Measurements from ENCODE around the gene RANBP10.
A peak's percentile ranks its signal among the peaks of the same experiment; 100 is the strongest.

Gene RANBP10

DNA sequence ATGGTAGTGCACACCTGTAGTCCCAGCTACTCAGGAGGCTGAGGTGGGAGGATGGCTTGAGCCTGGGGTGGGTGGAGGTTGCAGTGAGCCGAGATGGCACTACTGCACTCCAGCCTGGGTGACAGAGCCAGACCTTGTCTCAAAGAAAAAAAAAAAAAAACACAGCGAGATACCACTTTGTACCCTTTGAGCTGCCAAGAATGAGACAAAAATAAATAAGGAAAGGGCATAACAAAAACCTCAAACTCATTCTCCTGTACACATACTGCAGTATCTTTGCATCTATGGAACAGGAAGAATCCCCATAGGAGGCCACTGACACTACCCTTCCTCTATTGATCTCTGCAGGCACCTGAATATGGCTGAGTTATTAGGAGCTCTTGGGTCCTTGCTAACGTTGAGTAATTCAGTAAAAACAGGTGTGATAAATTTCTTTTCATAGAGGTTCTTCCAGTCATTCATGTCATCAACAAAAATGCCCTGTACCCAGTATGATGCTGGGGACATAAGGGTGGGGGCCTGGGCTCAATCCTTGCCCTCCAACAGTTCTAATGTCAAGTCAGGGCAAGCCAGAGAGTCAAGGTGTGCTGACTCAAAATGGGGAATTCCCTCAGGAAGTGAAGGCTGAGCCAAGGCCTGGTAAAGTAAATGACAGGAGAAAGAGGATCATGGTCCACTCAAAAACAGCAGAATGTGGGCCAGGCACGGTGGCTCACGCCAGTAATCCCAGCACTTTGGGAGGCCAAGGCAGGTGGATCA lies 26.9 kb downstream of the RANBP10 start:
- DNase-seq = no peak
- TF ChIP-seq POLR2A (IDR thresholded peaks at IDR 0.05; ENCODE audit: low read length) (no peak), GATA1 (IDR thresholded peaks at IDR 0.05; ENCODE audit: low read depth, low read length) (no peak)

- TF ChIP-seq GATA1 (IDR thresholded peaks at IDR 0.05; ENCODE audit: low read depth, low read length) = no peak
- DNase-seq = no peak
Measured at GRCh38 chr16:67775273-67775672, 31.1 kb downstream of the RANBP10 start.

DNA sequence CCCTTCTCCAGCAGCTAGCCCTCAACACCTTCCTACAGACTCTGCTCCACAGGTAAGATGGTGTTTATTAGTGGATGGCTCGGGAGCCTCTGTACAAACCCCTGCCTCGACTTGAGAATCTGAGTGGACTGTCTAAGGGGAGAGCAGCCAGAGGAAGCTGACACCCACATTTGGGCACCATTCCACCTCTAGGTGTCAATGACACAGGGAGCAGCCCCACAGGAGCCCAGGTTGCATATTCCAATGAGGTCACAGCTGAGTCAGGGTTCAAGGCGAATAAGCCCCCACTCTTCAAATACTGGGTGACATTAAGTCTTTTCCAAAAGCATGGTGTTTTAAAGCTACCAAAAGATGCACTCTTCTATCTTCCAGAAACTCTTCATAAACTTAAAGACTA lies 31.9 kb downstream of the RANBP10 start:
- no peak for TF ChIP-seq GATA1 (IDR thresholded peaks at IDR 0.05; ENCODE audit: low read depth, low read length)
- TF ChIP-seq POLR2A (IDR thresholded peaks at IDR 0.05; ENCODE audit: low read length) = no peak

DNA sequence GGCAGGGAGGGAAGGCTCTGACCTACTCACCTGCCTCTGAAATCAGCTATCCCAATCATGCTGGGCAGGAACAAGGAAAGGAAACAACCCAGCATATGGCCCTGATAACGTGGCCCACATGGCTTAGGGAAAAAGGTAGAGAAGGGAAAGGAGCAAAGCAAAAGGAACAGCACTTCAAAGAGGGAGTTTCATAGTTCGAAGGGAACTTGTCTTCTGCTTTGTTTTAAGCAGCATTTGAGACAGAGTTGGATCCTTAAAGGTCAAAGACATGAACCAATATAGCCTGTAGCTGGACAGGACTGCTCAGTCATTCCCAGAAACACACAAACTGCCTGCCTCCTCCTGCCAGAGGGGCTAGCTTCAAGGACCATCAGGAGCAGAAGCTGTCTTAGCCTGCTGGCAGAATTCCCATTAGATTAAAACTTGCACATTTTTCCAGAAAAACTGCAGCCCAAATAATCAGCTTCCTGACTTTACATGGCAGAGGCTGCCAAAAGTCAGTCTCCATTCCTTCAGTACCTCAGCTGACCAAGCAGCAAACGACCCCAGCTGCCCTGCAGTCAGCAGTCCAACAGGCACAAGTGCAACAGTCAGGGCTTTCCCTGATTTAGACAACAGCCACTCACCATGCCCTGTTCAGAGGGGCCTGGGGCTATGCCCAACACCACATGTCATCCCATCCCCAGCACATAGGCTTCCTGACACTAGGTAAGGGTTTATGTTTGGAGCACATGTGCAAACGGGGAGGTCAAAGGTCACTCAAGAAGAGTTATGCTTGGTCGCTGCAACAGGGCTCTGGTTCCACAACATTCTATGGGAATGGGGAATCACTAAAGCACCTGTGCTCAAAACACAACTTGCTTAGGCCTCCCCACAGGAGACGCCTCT lies 32.5 kb downstream of the RANBP10 start:
- DNase-seq = no peak
- TF ChIP-seq POLR2A (IDR thresholded peaks at IDR 0.05; ENCODE audit: low read length) (no peak), GATA1 (IDR thresholded peaks at IDR 0.05; ENCODE audit: low read depth, low read length) (no peak)

More for the DNA sequence above, 31.9 kb downstream of the RANBP10 start:
- DNase-seq = no peak

DNA sequence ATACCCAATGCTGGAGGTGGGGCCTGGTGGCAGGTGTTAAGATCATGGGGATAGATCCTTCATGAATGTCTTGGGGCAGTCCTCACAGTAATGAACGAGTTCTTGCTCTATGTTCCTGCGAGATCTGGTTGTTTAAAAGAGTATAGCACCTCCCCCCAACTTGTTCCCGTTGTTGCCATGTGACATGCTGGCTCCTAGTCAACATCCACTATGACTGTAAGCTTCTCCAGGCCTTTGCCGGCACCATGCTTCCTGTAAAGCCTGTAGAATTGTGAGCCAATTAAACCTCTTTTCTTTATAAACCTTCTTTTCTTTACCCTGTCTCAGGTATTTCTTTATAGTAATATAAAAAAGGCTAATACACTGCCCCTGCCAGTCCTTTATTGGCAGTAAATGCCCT lies 33.3 kb downstream of the RANBP10 start:
- TF ChIP-seq GATA1 (IDR thresholded peaks at IDR 0.05; ENCODE audit: low read depth, low read length) (no peak), POLR2A (IDR thresholded peaks at IDR 0.05; ENCODE audit: low read length) (no peak)

GRCh38 chr16:67770346-67770991 lies 35.9 kb downstream of the RANBP10 start:
- no peak for TF ChIP-seq GATA1 (IDR thresholded peaks at IDR 0.05; ENCODE audit: low read depth, low read length)
- TF ChIP-seq POLR2A (IDR thresholded peaks at IDR 0.05; ENCODE audit: low read length) = no peak
- DNase-seq = no peak

More for the DNA sequence above, 33.3 kb downstream of the RANBP10 start:
- DNase-seq = no peak

- no peak for DNase-seq
- TF ChIP-seq GATA1 (IDR thresholded peaks at IDR 0.05; ENCODE audit: low read depth, low read length) (no peak), POLR2A (IDR thresholded peaks at IDR 0.05; ENCODE audit: low read length) (no peak)
Measured at GRCh38 chr16:67767953-67768352, 38.4 kb downstream of the RANBP10 start.

DNA sequence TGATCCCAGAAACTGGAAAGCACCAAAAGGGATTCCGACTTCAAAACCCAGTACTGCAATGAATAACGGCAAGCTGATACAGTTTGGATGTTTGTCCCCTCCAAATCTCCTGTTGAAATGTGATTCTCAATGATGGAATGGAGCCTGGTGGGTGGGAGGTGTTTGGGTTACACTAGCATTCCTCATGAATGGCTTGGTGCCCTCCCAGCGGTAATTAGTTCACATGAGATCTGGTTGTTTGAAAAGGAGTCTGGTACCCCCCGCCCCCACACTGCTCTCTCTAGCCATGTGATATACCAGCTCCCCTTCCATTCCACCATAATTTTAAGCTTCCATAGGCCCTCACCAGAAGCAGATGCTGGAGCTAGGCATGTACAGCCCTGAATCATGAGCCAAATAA lies 40.1 kb downstream of the RANBP10 start:
- TF ChIP-seq GATA1 (IDR thresholded peaks at IDR 0.05; ENCODE audit: low read depth, low read length) (no peak), POLR2A (IDR thresholded peaks at IDR 0.05; ENCODE audit: low read length) (no peak)
- no peak for DNase-seq

DNA sequence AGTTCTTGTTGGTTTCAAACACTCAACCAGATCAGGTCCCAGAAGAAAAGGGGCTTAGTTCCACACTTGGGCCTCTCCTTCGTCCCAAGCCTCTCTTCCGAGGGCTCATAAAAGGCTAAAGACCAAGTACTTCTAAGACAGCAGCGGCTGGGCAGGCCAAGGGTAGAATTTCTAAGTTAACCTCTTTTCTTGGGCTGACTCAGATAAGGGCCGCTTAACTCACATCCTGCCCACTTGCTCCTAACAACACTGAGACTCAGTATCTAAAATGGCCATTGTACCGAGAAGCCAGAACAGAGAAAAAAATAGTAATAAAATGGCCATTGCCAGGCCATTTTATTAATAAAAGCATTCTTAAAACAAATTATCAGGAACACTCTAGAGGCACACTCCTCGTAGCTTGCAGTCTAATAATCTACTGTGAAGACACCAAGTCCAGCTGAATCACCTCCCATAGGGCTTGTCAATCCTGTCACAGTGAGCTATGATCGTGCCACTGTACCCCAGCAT lies 42.1 kb downstream of the RANBP10 start:
- no peak for TF ChIP-seq GATA1 (IDR thresholded peaks at IDR 0.05; ENCODE audit: low read depth, low read length)
- no peak for TF ChIP-seq POLR2A (IDR thresholded peaks at IDR 0.05; ENCODE audit: low read length)
- no peak for DNase-seq

- DNase-seq = peak; percentile 35 to 43
- TF ChIP-seq POLR2A (IDR thresholded peaks at IDR 0.05; ENCODE audit: low read length) = no peak
- TF ChIP-seq GATA1 (IDR thresholded peaks at IDR 0.05; ENCODE audit: low read depth, low read length) = no peak
Measured at GRCh38 chr16:67763066-67763465, 43.3 kb downstream of the RANBP10 start.

DNA sequence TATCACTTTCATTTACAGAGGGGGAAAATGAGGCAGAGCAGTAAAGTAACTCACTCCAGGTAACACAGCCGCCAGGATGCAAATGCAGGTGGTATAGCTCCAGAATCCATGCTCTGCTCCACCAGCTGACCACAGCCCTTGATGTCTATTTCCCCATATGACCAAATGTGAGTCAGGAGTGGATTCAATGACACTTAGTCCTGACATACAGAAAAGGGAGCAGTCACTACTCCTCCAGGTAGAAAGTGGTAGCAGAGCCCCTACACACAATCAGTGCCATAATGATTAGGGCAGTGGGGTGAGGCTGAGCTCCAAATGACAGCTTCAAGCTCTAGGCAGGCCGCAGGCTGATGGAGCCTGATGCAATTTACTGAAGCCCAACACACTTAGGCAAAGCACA lies 44.0 kb downstream of the RANBP10 start:
- TF ChIP-seq GATA1 (IDR thresholded peaks at IDR 0.05; ENCODE audit: low read depth, low read length) (no peak), POLR2A (IDR thresholded peaks at IDR 0.05; ENCODE audit: low read length) (no peak)
- DNase-seq = no peak

- TF ChIP-seq GATA1 (IDR thresholded peaks at IDR 0.05; ENCODE audit: low read depth, low read length) = no peak
- no peak for TF ChIP-seq POLR2A (IDR thresholded peaks at IDR 0.05; ENCODE audit: low read length)
- DNase-seq = no peak
Measured at GRCh38 chr16:67761924-67762323, 44.4 kb downstream of the RANBP10 start.

GRCh38 chr16:67760956-67761230 lies 45.5 kb downstream of the RANBP10 start:
- no peak for DNase-seq
- TF ChIP-seq GATA1 (IDR thresholded peaks at IDR 0.05; ENCODE audit: low read depth, low read length) (no peak), POLR2A (IDR thresholded peaks at IDR 0.05; ENCODE audit: low read length) (no peak)
